ENCODE results near the gene SCGB1A1. TPM values are rescaled to one million over a fixed set of nuclear protein-coding genes. Genes with fewer than 3 reads are reported as not detected.

Gene SCGB1A1
- total RNA-seq, 3 donors from 2014 or later: not detected

DNA sequence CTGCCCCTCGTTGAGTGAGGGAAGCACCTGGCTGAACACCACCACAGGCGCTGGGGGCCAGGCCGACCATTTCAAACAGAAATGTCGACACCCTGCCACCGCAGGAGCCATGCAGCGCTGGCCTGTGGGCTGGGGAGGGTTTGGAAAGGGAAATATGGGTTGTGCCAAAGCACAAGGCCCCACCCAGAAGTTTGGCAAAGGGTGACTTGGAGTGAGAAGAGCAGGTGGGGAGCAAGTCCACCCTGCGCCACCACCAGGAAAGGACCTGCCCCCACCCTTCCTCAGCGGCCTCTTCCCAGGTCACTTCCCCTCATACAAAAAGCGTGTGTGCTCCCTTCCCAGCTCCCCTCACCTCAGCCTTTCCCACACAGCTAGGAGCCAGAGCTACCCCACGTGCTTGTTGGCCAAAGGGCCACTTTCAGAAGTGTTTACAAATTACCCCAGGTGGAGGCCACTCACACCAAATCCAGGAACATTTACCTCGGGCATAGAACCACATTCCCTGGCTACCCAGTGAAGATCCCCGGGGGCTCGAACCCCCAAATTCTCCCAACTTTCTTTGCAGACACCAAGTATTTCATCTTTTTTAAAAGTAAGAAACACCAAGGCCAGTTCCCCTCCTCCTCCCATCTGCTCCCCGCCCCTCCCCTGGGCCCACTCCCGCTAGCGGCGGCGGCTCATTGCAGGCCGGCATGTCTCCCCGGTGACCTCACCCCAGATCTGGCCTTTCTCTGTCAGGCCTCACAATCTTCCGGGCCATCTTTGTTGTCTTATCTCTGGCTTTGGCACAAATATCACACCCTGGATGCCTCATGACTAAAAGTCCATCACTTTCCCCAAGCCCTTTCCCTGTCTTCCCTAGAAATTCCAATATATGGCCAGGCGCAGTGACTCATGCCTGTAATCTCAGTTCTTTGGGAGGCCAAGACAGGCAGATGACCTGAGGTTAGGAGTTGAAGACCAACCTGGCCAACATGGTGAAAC lies 20.5 kb upstream of the SCGB1A1 start:
- no peak overlapping the region for H3K4me3 ChIP-seq
- TF ChIP-seq POLR2AphosphoS5 (IDR thresholded peaks at IDR 0.05) (no peak), POLR2A (IDR thresholded peaks at IDR 0.05) (no peak)
- TF ChIP-seq, protein P1, sequence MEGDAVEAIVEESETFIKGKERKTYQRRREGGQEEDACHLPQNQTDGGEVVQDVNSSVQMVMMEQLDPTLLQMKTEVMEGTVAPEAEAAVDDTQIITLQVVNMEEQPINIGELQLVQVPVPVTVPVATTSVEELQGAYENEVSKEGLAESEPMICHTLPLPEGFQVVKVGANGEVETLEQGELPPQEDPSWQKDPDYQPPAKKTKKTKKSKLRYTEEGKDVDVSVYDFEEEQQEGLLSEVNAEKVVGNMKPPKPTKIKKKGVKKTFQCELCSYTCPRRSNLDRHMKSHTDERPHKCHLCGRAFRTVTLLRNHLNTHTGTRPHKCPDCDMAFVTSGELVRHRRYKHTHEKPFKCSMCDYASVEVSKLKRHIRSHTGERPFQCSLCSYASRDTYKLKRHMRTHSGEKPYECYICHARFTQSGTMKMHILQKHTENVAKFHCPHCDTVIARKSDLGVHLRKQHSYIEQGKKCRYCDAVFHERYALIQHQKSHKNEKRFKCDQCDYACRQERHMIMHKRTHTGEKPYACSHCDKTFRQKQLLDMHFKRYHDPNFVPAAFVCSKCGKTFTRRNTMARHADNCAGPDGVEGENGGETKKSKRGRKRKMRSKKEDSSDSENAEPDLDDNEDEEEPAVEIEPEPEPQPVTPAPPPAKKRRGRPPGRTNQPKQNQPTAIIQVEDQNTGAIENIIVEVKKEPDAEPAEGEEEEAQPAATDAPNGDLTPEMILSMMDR (IDR thresholded peaks at IDR 0.05): no peak
- H3K4me1 ChIP-seq: peaks cover 18 to 43% of the 10 kb centered on the region in 2 donors
- H3K27me3 ChIP-seq: no peaks in the 10 kb centered on the region
- H3K36me3 ChIP-seq: no peaks in the 10 kb centered on the region
- peak overlapping the region; percentile 89 to 97 for H3K27ac ChIP-seq
- no peaks in the 10 kb centered on the region for H3K9me3 ChIP-seq
- intact Hi-C loops (cut with DNase I; ENCODE audit: low total_unique reads): loop anchor here (10.0 kb wide), 1 partner anchor 476 kb away; no protein-coding TSS in a partner anchor
- peak in 1 of 2 donors; percentile 52 for DNase-seq (ENCODE audit: low spot score in 2 of 2)

DNA sequence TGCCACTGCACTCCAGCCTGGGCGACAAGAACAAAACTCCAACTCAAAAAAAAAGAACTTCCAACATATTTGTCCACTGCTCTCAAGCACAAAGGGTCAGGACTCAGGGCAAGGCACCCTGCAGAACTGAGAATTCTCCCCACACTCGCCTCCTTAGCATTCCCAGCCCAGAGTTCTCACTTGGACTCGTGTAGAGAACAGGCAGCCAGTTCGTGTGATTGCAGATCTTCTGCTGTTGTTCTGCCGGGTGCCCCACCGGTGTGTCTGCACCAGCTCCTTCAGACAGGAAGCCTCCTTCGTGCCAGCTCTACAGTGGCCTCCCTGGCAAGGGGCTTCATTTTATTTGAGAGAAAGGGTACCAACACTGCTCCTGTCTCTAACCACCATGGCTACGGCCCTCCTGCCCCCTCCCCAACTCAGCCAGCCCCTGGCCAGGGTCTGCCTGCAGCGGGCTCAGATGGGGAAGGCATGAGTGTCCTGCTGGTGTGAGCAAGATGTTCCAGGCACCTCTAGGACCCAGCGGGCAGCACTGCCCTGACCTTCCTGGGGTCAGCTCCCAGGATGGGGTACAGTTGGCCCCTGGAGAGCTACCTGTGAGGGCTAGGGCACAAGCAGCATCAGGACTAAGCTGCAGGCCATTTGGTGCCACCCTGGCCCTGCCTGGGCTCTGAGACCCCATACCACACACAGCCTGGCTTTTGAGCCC lies 19.5 kb upstream of the SCGB1A1 start:
- no peaks in the 10 kb centered on the region for H3K9me3 ChIP-seq
- H3K4me1 ChIP-seq: peaks cover 18 to 43% of the 10 kb centered on the region in 2 donors
- H3K27me3 ChIP-seq: no peaks in the 10 kb centered on the region
- TF ChIP-seq POLR2AphosphoS5 (IDR thresholded peaks at IDR 0.05): no peak
- TF ChIP-seq, protein P1 (IDR thresholded peaks at IDR 0.05): no peak
- no peak for TF ChIP-seq POLR2A (IDR thresholded peaks at IDR 0.05)
- peak overlapping the region; percentile 89 to 97 for H3K27ac ChIP-seq
- no peaks in the 10 kb centered on the region for H3K36me3 ChIP-seq
- H3K4me3 ChIP-seq: no peak overlapping the region
- peak in 1 of 2 donors; percentile 22 for DNase-seq (ENCODE audit: low spot score in 2 of 2)
- intact Hi-C loops (cut with DNase I; ENCODE audit: low total_unique reads): loop anchor here (10.0 kb wide), 1 partner anchor 475 kb away; no protein-coding TSS in a partner anchor

DNA sequence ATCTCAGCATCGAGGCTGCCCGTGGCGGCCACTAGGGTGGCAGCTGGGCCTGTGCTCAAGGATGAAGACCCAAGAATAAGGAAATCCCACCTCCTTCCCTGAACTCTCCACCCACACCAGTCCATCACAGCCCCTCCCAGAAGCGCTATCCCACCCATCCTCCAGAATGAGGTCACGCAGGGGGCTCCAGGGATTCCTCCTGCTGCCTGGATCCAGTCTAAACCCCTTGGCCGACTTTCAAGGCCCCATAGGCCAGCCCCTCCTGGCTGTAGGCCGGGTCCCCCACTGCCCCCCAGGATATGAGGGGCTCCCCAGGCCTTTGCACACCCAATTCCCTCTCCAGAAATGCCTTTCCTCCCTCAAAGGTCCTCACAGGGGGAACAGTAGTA lies 19.0 kb upstream of the SCGB1A1 start:
- Histone ChIP-seq H3K27me3 (no peaks in the 10 kb centered on the region), H3K4me1 (peaks cover 18 to 43% of the 10 kb centered on the region in 2 donors), H3K9me3 (no peaks in the 10 kb centered on the region), H3K27ac (peak overlapping the region; percentile 89 to 97), H3K36me3 (no peaks in the 10 kb centered on the region), H3K4me3 (no peak overlapping the region)
- intact Hi-C loops (cut with DNase I; ENCODE audit: low total_unique reads): loop anchor here (10.0 kb wide), 1 partner anchor 475 kb away; no protein-coding TSS in a partner anchor
- peak in 1 of 2 donors; percentile 46 for DNase-seq (ENCODE audit: low spot score in 2 of 2)
- TF ChIP-seq, protein P1 (IDR thresholded peaks at IDR 0.05): no peak
- TF ChIP-seq POLR2AphosphoS5 (IDR thresholded peaks at IDR 0.05) (no peak), POLR2A (IDR thresholded peaks at IDR 0.05) (no peak)

DNA sequence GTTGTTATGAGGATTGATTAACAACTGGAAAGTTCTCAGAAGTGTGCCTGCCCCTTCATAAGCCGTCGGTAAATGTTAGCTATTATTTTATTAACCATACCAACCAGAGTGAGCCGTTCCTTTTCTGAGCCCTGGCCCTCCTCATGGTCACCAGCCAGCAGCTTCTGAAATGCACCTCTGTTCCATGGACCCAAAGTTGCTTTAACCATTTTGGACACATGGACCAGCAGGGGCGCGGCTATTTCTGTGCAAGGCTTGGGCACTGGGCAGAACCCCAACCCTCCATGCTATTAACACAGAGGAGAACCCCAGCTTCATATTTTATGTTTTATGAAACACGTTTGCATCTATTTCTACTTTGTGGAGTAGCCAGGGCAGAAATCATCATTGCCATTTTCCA lies 18.6 kb upstream of the SCGB1A1 start:
- Histone ChIP-seq H3K36me3 (no peaks in the 10 kb centered on the region), H3K9me3 (no peaks in the 10 kb centered on the region), H3K27me3 (no peaks in the 10 kb centered on the region), H3K4me3 (no peak overlapping the region), H3K4me1 (peaks cover 18 to 41% of the 10 kb centered on the region in 2 donors), H3K27ac (peak overlapping the region; percentile 89 to 97)
- intact Hi-C loops (cut with DNase I; ENCODE audit: low total_unique reads): no loop called here
- DNase-seq (ENCODE audit: low spot score in 2 of 2): peak in 1 of 2 donors; percentile 25
- TF ChIP-seq, protein P1 (IDR thresholded peaks at IDR 0.05): no peak
- TF ChIP-seq POLR2AphosphoS5 (IDR thresholded peaks at IDR 0.05) (no peak), POLR2A (IDR thresholded peaks at IDR 0.05) (no peak)

Measured in breast epithelium (tissue), 4 donors.